ENCODE data around the gene PHETA1. TPM values are rescaled to one million over a fixed set of nuclear protein-coding genes. Genes with fewer than 3 reads are reported as not detected.

PHETA1 gene
- total and polyA plus RNA-seq, 2 of the 13 experiments (the other 11 are each of a cell fraction or from before 2014, with no cell fraction given), result 11.3 to 20.8 TPM

- TF ChIP-seq, protein P1, sequence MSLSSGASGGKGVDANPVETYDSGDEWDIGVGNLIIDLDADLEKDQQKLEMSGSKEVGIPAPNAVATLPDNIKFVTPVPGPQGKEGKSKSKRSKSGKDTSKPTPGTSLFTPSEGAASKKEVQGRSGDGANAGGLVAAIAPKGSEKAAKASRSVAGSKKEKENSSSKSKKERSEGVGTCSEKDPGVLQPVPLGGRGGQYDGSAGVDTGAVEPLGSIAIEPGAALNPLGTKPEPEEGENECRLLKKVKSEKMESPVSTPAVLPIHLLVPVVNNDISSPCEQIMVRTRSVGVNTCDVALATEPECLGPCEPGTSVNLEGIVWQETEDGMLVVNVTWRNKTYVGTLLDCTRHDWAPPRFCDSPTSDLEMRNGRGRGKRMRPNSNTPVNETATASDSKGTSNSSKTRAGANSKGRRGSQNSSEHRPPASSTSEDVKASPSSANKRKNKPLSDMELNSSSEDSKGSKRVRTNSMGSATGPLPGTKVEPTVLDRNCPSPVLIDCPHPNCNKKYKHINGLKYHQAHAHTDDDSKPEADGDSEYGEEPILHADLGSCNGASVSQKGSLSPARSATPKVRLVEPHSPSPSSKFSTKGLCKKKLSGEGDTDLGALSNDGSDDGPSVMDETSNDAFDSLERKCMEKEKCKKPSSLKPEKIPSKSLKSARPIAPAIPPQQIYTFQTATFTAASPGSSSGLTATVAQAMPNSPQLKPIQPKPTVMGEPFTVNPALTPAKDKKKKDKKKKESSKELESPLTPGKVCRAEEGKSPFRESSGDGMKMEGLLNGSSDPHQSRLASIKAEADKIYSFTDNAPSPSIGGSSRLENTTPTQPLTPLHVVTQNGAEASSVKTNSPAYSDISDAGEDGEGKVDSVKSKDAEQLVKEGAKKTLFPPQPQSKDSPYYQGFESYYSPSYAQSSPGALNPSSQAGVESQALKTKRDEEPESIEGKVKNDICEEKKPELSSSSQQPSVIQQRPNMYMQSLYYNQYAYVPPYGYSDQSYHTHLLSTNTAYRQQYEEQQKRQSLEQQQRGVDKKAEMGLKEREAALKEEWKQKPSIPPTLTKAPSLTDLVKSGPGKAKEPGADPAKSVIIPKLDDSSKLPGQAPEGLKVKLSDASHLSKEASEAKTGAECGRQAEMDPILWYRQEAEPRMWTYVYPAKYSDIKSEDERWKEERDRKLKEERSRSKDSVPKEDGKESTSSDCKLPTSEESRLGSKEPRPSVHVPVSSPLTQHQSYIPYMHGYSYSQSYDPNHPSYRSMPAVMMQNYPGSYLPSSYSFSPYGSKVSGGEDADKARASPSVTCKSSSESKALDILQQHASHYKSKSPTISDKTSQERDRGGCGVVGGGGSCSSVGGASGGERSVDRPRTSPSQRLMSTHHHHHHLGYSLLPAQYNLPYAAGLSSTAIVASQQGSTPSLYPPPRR (CRISPR knock-in tag; IDR thresholded peaks at IDR 0.05; ENCODE audit: borderline replicate concordance), result no peak
- TF ChIP-seq ARNT (IDR thresholded peaks at IDR 0.05), result no peak
- TF ChIP-seq DMAP1 (CRISPR knock-in tag; IDR thresholded peaks at IDR 0.05), result no peak
- TF ChIP-seq ZNF510 (CRISPR knock-in tag; IDR thresholded peaks at IDR 0.05; ENCODE audit: low read depth), result no peak
- TF ChIP-seq, protein P2, sequence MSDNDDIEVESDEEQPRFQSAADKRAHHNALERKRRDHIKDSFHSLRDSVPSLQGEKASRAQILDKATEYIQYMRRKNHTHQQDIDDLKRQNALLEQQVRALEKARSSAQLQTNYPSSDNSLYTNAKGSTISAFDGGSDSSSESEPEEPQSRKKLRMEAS (IDR thresholded peaks at IDR 0.05), result no peak
- no peak for TF ChIP-seq ZNF746 (CRISPR knock-in tag; IDR thresholded peaks at IDR 0.05)
- 0 out of 2 replicates have a peak, but pooled peaks have one; percentile 37 for TF ChIP-seq ZNF567 (CRISPR knock-in tag; IDR thresholded peaks at IDR 0.05; ENCODE audit: borderline replicate concordance)
- TF ChIP-seq SP2 (CRISPR knock-in tag; IDR thresholded peaks at IDR 0.05), result no peak
- no peak for TF ChIP-seq HDAC6 (IDR thresholded peaks at IDR 0.05; ENCODE audit: low read depth, low read length)
- no peak for TF ChIP-seq SAFB2 (CRISPR knock-in tag; IDR thresholded peaks at IDR 0.05; ENCODE audit: borderline replicate concordance, low read depth)
- TF ChIP-seq FOXP4 (CRISPR knock-in tag; IDR thresholded peaks at IDR 0.05), result no peak
- TF ChIP-seq GMEB1 (CRISPR knock-in tag; IDR thresholded peaks at IDR 0.05; ENCODE audit: borderline replicate concordance), result no peak
- no peak for TF ChIP-seq ZKSCAN8 (CRISPR knock-in tag; IDR thresholded peaks at IDR 0.05; ENCODE audit: borderline replicate concordance)
- no peak for TF ChIP-seq MAFF (IDR thresholded peaks at IDR 0.05; ENCODE audit: low read depth, low read length)
- no peak for TF ChIP-seq ZNF879 (CRISPR knock-in tag; IDR thresholded peaks at IDR 0.05)
- TF ChIP-seq PBX3 (CRISPR knock-in tag; IDR thresholded peaks at IDR 0.05; ENCODE audit: borderline replicate concordance), result no peak
These were observed 55.0 kb downstream of the PHETA1 start (continued) for GRCh38 chr12:111313833-111314259.
